ENCODE data around the gene HIGD1B. TPM values are rescaled to one million over a fixed set of nuclear protein-coding genes. Genes with fewer than 3 reads are reported as not detected.

The HIGD1B gene
- total and polyA plus RNA-seq, 9 of the 15 experiments (the other 6 are each of a cell fraction or from before 2014, with no cell fraction given), result not detected

DNA sequence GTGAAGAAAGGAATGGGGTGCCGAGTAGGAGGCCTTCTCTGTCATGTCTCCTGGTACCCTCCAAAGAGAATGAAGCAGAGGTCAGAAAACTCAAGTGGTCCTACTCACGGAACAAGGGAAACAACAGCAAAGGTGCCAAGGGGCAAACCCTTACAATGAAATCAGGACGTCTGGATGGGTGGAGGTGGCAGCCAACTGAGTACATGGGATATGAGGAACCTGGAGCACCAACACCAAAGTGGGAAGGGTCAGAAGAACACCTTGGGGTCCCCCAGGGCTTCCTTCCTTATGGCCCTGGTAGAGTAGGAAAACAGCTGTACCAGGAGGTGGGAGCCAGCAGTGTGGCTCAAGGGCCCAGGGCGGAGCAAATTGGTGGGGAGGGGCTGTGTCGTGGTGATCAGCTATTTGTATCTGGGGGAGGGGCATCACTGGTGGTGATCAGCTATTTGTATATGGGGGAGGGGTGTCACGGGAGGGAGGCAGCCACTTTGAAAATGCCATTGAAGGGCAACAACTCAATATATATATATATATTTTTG lies 643 bp downstream of the HIGD1B start:
- FAIRE-seq (no peak), DNase-seq (ENCODE audit: extremely low read depth in 1 of 4, low spot score in 3 of 4) (no peak), ATAC-seq (no peak; the same call in 2 of the 3 replicates)
- Histone ChIP-seq H3K4me1 (replicated peaks in 1 of 2; ENCODE audit: control insufficient read depth in 2 of 2, insufficient read depth in 2 of 2, low read length in 2 of 2) (no peaks in the 10 kb centered on the region), H3K9me1 (ENCODE audit: control insufficient read depth, insufficient read depth, low read length) (no peaks in the 10 kb centered on the region), H3K9me3 (replicated peaks; ENCODE audit: control insufficient read depth, insufficient read depth, low read depth, low read length) (no peaks in the 10 kb centered on the region), H3K9ac (ENCODE audit: insufficient read depth in 1 of 2, low read depth in 2 of 2, low read length in 2 of 2) (no peak overlapping the region), H3K4me2 (ENCODE audit: insufficient read depth, low read length) (no peak overlapping the region), H3K27ac (ENCODE audit: extremely low read depth, low read depth, low read length) (no peak overlapping the region), H3K4me3 (no peak overlapping the region), H3K27me3 (ENCODE audit: control insufficient read depth in 2 of 2, insufficient read depth in 2 of 2, low read length in 2 of 2) (no peaks in the 10 kb centered on the region), H4K20me1 (replicated peaks; ENCODE audit: control insufficient read depth, insufficient read depth, low read length) (no peaks in the 10 kb centered on the region; the same call in 1 of the 2 replicates), H3K36me3 (ENCODE audit: control insufficient read depth, insufficient read depth, low read length) (peaks cover 33% of the 10 kb centered on the region), H3K79me2 (ENCODE audit: control insufficient read depth, insufficient read depth, low read length) (no peaks in the 10 kb centered on the region), H2AFZ (ENCODE audit: low read depth, low read length) (no peak overlapping the region)
- 48% methylated on average over 5 of the region's 6 CpGs for WGBS (ENCODE audit: insufficient coverage, low coverage, missing lambda C conversion rate)
- no TSS peak for BruUV-seq (replicated peaks)
- peak; percentile 12; the same call in 1 of the 2 replicates for TF ChIP-seq POLR2AphosphoS5 (IDR thresholded peaks at IDR 0.05; ENCODE audit: control insufficient read depth, insufficient read depth, low read depth, low read length)
- TF ChIP-seq POLR2B (IDR thresholded peaks at IDR 0.05; ENCODE audit: low read depth, partially characterized antibody), result peak; percentile 13
- TF ChIP-seq USF1 (CRISPR knock-in tag; IDR thresholded peaks at IDR 0.05), result no peak
- no peak for TF ChIP-seq ZNF408 (CRISPR knock-in tag; IDR thresholded peaks at IDR 0.05; ENCODE audit: low read depth)
- peak; percentile 56 for TF ChIP-seq POLR2A (conservative IDR thresholded peaks at IDR 0.05)
- TF ChIP-seq ZEB2 (IDR thresholded peaks at IDR 0.05), result no peak
- intact Hi-C loops (cut with micrococcal nuclease), result no loop called here
- CTCF ChIA-PET (ENCODE audit: low intra/inter-chr PET ratio), result no interaction called here
- POLR2A ChIA-PET, result interaction anchor here (0.5 to 1.3 kb wide), 3 partner anchors 9 to 60 kb away, joined by 3 to 7 read pairs (median 3); no protein-coding TSS in a partner anchor
- in situ Hi-C loops (cut with MboI), result no loop called here

All from K562 (cell line).